SK-N-MC (cell line): Measurements from ENCODE around the gene GALNT3.
A peak's percentile ranks its signal among the peaks of the same experiment; 100 is the strongest.

ENCODE experiments used
- EZH2 ChIP-seq: fragments of 200-600 bp; sonication (generic); IDR thresholded peaks from one replicate; pipeline ENCODE4 v1.6.1; 2017; ENCODE audit warnings: antibody characterized with exemption
- FOXP2 ChIP-seq: optimal IDR thresholded peaks from 2 replicates; pipeline ENCODE3; 2011; ENCODE audit warnings: mild to moderate bottlenecking, moderate library complexity; ENCODE audit not compliant: insufficient read depth; ENCODE audit errors: extremely low read length, control extremely low read depth
- POLR2AphosphoS5 ChIP-seq: IDR thresholded peaks from 2 replicates; pipeline ENCODE4 v1.6.1; 2012; ENCODE audit warnings: mild to moderate bottlenecking, low read depth, low read length, borderline replicate concordance

GRCh38 chr2:165825041-165825440 lies 31.0 kb upstream of the GALNT3 start:
- TF ChIP-seq POLR2AphosphoS5, result peak; percentile 24; the same call in 1 of the 2 replicates
- TF ChIP-seq EZH2, result no peak
- no peak for TF ChIP-seq FOXP2
